ENCODE results near the gene KIF12.

Gene KIF12

DNA sequence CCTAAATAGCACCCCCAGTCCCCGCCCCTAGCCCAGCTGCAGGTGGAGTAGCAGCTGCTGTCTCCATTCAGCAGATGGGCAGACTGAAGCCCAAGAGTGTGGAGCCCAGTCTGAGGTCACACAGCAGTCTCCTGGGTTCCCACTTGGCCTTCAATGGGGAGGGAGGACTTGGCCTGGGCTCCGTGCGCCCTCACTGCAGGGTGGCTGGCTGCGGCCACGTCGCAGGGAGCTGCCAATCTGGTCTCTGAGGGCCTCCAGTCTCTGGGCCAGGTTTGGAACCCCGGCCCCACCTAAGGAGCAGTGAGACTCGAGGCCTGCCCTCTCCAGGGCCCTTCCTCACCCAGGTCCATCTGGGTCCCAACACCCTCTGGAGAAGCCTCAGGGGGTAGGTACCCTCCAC lies 7.4 kb downstream of the KIF12 start:
- H2BK5ac ChIP-seq (ENCODE audit: low read depth, low read length, poor library complexity): no peak overlapping the region
- H3K79me1 ChIP-seq (ENCODE audit: low read length): no peaks in the 10 kb centered on the region
- H3K9ac ChIP-seq (ENCODE audit: low read length): no peak overlapping the region
- H3K18ac ChIP-seq (ENCODE audit: low read length): no peak overlapping the region
- no peak overlapping the region for H4K12ac ChIP-seq (ENCODE audit: low read depth, low read length)
- no peak overlapping the region for H3K4me3 ChIP-seq (ENCODE audit: low read depth, low read length)
- H2BK12ac ChIP-seq (ENCODE audit: low read length): no peak overlapping the region
- no peaks in the 10 kb centered on the region for H3K79me2 ChIP-seq (ENCODE audit: control insufficient read depth, insufficient read depth, low read length, poor library complexity)
- H2AK5ac ChIP-seq (ENCODE audit: low read length): no peak overlapping the region
- no peak overlapping the region for H3K4ac ChIP-seq (ENCODE audit: low read depth, low read length)
- H3K4me1 ChIP-seq (ENCODE audit: control insufficient read depth in 1 of 2, insufficient read depth in 2 of 2, low read length in 2 of 2): no peaks in the 10 kb centered on the region
- no peak overlapping the region for H3K23ac ChIP-seq (ENCODE audit: low read length)
- DNase-seq: no peak
- H2BK120ac ChIP-seq (ENCODE audit: insufficient read depth, low read length, poor library complexity): no peak overlapping the region
- H3K14ac ChIP-seq (ENCODE audit: low read length): no peak overlapping the region
- H2AFZ ChIP-seq (ENCODE audit: insufficient read depth, low read length, poor library complexity): no peak overlapping the region
- peaks cover 2% of the 10 kb centered on the region for H3K9me3 ChIP-seq (ENCODE audit: insufficient read depth, low read depth, low read length)
- no peaks in the 10 kb centered on the region for H3K27me3 ChIP-seq (ENCODE audit: insufficient read depth, low read length)
- H4K91ac ChIP-seq (ENCODE audit: low read depth, low read length): no peak overlapping the region
- no peak overlapping the region for H4K8ac ChIP-seq (ENCODE audit: low read depth, low read length)
- no peak overlapping the region for H3K4me2 ChIP-seq (ENCODE audit: low read length)
- no CpG with 5 or more reads among the region's 8 CpGs for WGBS (ENCODE audit: extremely low coverage, insufficient coverage, insufficient read length)
- no peak overlapping the region for H3K27ac ChIP-seq (ENCODE audit: low read depth, low read length)
- no peaks in the 10 kb centered on the region for H3K36me3 ChIP-seq (ENCODE audit: control insufficient read depth in 1 of 2, insufficient read depth in 2 of 2, low read length in 2 of 2)

DNA sequence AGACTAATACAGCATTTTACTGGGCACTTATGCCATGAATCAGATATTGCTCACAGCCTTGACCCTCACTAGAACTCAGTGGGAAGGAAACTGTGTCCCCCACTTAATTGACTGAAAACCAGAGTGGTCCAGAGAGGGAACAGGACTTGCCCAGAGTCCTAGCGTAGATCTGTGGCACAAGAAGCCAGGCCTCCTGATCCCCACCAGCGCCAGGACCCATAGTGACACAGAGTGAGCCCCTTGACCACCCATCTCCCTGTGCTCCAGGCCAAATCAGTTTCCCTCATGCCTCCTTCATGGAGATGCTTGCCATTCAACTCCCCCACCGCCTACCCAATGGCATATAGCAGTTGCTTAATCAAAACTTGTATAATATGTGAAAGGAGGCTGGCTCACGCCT lies 8.3 kb downstream of the KIF12 start:
- H3K9me3 ChIP-seq (ENCODE audit: insufficient read depth, low read depth, low read length): peaks cover 2% of the 10 kb centered on the region
- H3K79me2 ChIP-seq (ENCODE audit: control insufficient read depth, insufficient read depth, low read length, poor library complexity): no peaks in the 10 kb centered on the region
- H3K79me1 ChIP-seq (ENCODE audit: low read length): no peaks in the 10 kb centered on the region
- no peak overlapping the region for H2BK120ac ChIP-seq (ENCODE audit: insufficient read depth, low read length, poor library complexity)
- H3K27ac ChIP-seq (ENCODE audit: low read depth, low read length): no peak overlapping the region
- WGBS (ENCODE audit: extremely low coverage, insufficient coverage, insufficient read length): no CpG with 5 or more reads among the region's 4 CpGs
- H3K36me3 ChIP-seq (ENCODE audit: control insufficient read depth in 1 of 2, insufficient read depth in 2 of 2, low read length in 2 of 2): no peaks in the 10 kb centered on the region
- H2AFZ ChIP-seq (ENCODE audit: insufficient read depth, low read length, poor library complexity): no peak overlapping the region
- no peak overlapping the region for H3K4me3 ChIP-seq (ENCODE audit: low read depth, low read length)
- H3K4ac ChIP-seq (ENCODE audit: low read depth, low read length): no peak overlapping the region
- no peak for DNase-seq
- no peak overlapping the region for H4K91ac ChIP-seq (ENCODE audit: low read depth, low read length)
- no peak overlapping the region for H3K9ac ChIP-seq (ENCODE audit: low read length)
- H2AK5ac ChIP-seq (ENCODE audit: low read length): no peak overlapping the region
- no peaks in the 10 kb centered on the region for H3K27me3 ChIP-seq (ENCODE audit: insufficient read depth, low read length)
- no peak overlapping the region for H3K23ac ChIP-seq (ENCODE audit: low read length)
- H2BK12ac ChIP-seq (ENCODE audit: low read length): no peak overlapping the region
- no peak overlapping the region for H3K4me2 ChIP-seq (ENCODE audit: low read length)
- no peak overlapping the region for H4K12ac ChIP-seq (ENCODE audit: low read depth, low read length)
- no peaks in the 10 kb centered on the region for H3K4me1 ChIP-seq (ENCODE audit: control insufficient read depth in 1 of 2, insufficient read depth in 2 of 2, low read length in 2 of 2)
- no peak overlapping the region for H3K18ac ChIP-seq (ENCODE audit: low read length)
- H4K8ac ChIP-seq (ENCODE audit: low read depth, low read length): no peak overlapping the region
- no peak overlapping the region for H3K14ac ChIP-seq (ENCODE audit: low read length)
- no peak overlapping the region for H2BK5ac ChIP-seq (ENCODE audit: low read depth, low read length, poor library complexity)

DNA sequence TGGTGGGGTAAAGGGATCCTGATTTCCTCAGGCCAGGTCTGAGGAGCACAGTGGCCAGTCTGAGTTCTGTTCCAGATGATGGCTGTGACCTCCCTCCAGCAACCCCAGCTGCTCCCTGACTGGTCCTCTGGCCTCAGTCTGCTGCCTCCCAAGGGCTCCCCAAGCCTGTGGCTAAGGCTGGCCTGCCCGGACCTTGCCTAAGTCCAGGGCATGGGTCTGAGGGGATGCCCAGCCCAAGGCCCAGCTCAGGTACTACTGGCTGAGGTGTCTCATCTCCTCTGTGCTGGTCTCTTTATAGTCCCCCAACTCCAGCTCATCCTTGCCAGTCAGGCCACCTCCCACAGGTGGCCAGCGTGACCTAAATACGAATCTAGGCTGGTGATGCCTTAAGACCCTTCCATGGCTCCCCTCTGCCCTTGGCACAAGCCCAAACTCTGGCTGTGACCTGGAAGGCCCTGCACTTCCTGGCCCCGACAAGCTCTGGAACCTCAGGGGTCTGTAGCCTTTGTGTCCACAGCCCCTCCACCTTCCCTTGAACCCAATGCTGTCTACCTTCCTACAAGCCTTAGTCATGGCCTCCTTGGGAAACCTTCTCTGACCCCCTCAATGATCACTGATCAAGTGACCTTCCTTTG lies 9.8 kb downstream of the KIF12 start:
- H3K79me2 ChIP-seq (ENCODE audit: control insufficient read depth, insufficient read depth, low read length, poor library complexity): no peaks in the 10 kb centered on the region
- no peak overlapping the region for H3K18ac ChIP-seq (ENCODE audit: low read length)
- no peak overlapping the region for H2BK120ac ChIP-seq (ENCODE audit: insufficient read depth, low read length, poor library complexity)
- H2BK5ac ChIP-seq (ENCODE audit: low read depth, low read length, poor library complexity): no peak overlapping the region
- peak overlapping the region; percentile 18 for H3K4me3 ChIP-seq (ENCODE audit: low read depth, low read length)
- no peak overlapping the region for H3K14ac ChIP-seq (ENCODE audit: low read length)
- no peak overlapping the region for H3K27ac ChIP-seq (ENCODE audit: low read depth, low read length)
- H3K79me1 ChIP-seq (ENCODE audit: low read length): no peaks in the 10 kb centered on the region
- H3K36me3 ChIP-seq (ENCODE audit: control insufficient read depth in 1 of 2, insufficient read depth in 2 of 2, low read length in 2 of 2): no peaks in the 10 kb centered on the region
- peaks cover 2% of the 10 kb centered on the region for H3K9me3 ChIP-seq (ENCODE audit: insufficient read depth, low read depth, low read length)
- no peak overlapping the region for H2BK12ac ChIP-seq (ENCODE audit: low read length)
- no peaks in the 10 kb centered on the region for H3K27me3 ChIP-seq (ENCODE audit: insufficient read depth, low read length)
- no peak overlapping the region for H4K8ac ChIP-seq (ENCODE audit: low read depth, low read length)
- H3K23ac ChIP-seq (ENCODE audit: low read length): no peak overlapping the region
- H3K4ac ChIP-seq (ENCODE audit: low read depth, low read length): no peak overlapping the region
- no CpG with 5 or more reads among the region's 4 CpGs for WGBS (ENCODE audit: extremely low coverage, insufficient coverage, insufficient read length)
- H3K4me2 ChIP-seq (ENCODE audit: low read length): no peak overlapping the region
- no peak overlapping the region for H3K9ac ChIP-seq (ENCODE audit: low read length)
- no peak overlapping the region for H4K91ac ChIP-seq (ENCODE audit: low read depth, low read length)
- DNase-seq: no peak
- no peak overlapping the region for H4K12ac ChIP-seq (ENCODE audit: low read depth, low read length)
- no peaks in the 10 kb centered on the region for H3K4me1 ChIP-seq (ENCODE audit: control insufficient read depth in 1 of 2, insufficient read depth in 2 of 2, low read length in 2 of 2)
- H2AK5ac ChIP-seq (ENCODE audit: low read length): no peak overlapping the region
- H2AFZ ChIP-seq (ENCODE audit: insufficient read depth, low read length, poor library complexity): no peak overlapping the region

DNA sequence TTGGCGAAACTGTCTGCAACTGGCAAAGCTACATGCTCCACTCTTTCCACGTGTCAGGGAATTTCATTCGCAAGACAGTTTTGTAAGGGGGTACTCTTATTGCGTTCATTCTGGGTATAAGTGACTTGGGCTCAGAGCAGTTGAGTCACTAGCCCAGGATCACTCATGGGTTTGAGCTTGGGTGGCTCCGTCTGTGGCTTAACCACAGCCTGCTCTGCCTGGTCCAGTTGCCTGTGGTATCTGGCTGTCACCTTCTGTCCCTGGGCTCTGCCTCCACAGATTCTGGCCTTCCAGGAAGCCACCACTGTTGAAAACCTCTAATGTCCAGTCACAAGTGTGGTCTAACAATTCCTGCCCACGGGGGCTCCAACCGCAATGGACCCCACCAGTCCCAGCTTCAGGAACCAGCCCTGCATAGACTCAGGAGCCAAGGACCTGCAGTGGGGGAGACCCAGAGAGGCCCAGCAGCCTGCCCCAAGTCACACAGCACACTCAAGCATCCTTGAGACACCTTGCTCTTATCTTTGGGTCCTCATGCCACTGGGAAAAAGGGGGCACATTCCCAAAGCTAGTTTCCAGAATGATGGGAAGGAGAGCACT lies 10.4 kb downstream of the KIF12 start:
- H4K8ac ChIP-seq (ENCODE audit: low read depth, low read length): no peak overlapping the region
- H2BK5ac ChIP-seq (ENCODE audit: low read depth, low read length, poor library complexity): no peak overlapping the region
- DNase-seq: no peak
- no peak overlapping the region for H3K4ac ChIP-seq (ENCODE audit: low read depth, low read length)
- H3K9me3 ChIP-seq (ENCODE audit: insufficient read depth, low read depth, low read length): peaks cover 2% of the 10 kb centered on the region
- H3K4me2 ChIP-seq (ENCODE audit: low read length): no peak overlapping the region
- H3K4me1 ChIP-seq (ENCODE audit: control insufficient read depth in 1 of 2, insufficient read depth in 2 of 2, low read length in 2 of 2): no peaks in the 10 kb centered on the region
- no peak overlapping the region for H3K4me3 ChIP-seq (ENCODE audit: low read depth, low read length)
- no peak overlapping the region for H3K9ac ChIP-seq (ENCODE audit: low read length)
- H4K12ac ChIP-seq (ENCODE audit: low read depth, low read length): no peak overlapping the region
- no peaks in the 10 kb centered on the region for H3K79me1 ChIP-seq (ENCODE audit: low read length)
- H2AK5ac ChIP-seq (ENCODE audit: low read length): no peak overlapping the region
- H2BK12ac ChIP-seq (ENCODE audit: low read length): no peak overlapping the region
- no peaks in the 10 kb centered on the region for H3K27me3 ChIP-seq (ENCODE audit: insufficient read depth, low read length)
- H3K27ac ChIP-seq (ENCODE audit: low read depth, low read length): no peak overlapping the region
- no peak overlapping the region for H3K18ac ChIP-seq (ENCODE audit: low read length)
- no peak overlapping the region for H3K14ac ChIP-seq (ENCODE audit: low read length)
- H3K79me2 ChIP-seq (ENCODE audit: control insufficient read depth, insufficient read depth, low read length, poor library complexity): no peaks in the 10 kb centered on the region
- no peak overlapping the region for H4K91ac ChIP-seq (ENCODE audit: low read depth, low read length)
- no peak overlapping the region for H3K23ac ChIP-seq (ENCODE audit: low read length)
- H2AFZ ChIP-seq (ENCODE audit: insufficient read depth, low read length, poor library complexity): no peak overlapping the region
- no peak overlapping the region for H2BK120ac ChIP-seq (ENCODE audit: insufficient read depth, low read length, poor library complexity)
- no CpG with 5 or more reads among the region's 7 CpGs for WGBS (ENCODE audit: extremely low coverage, insufficient coverage, insufficient read length)
- no peaks in the 10 kb centered on the region for H3K36me3 ChIP-seq (ENCODE audit: control insufficient read depth in 1 of 2, insufficient read depth in 2 of 2, low read length in 2 of 2)
